ENCODE measurements around the gene DUSP22.

DNA sequence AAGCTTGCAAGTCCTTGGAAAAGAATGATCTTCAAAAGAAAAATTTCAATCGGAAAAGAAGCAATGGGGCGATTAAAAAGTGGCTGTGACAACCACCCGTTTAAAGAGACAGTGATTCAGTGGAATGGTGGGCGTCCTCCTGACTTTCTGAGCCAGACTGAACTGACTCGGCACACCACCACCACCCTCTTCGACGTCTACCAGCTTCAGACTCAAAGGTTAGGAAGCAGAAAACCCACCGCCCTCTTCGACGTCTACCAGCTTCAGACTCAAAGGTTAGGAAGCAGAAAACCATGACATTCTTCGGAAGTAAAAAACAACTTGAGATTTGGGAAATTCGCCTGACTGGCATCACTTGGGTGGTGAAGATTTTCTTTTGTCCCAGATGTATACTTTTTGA lies 71.0 kb downstream of the DUSP22 start:
- TF ChIP-seq POLR2A (IDR thresholded peaks at IDR 0.05; ENCODE audit: low read length) (no peak), GATA1 (IDR thresholded peaks at IDR 0.05; ENCODE audit: low read depth, low read length) (no peak)
